Hematopoietic multipotent progenitor cell treated with erythropoietin and hydrocortisone succinate and interleukin-3 and kit ligand, for 15 days (in vitro differentiated cells): ENCODE measurements around the gene FAM117A.

ENCODE experiments used
- DNase-seq: peaks from one replicate; pipeline ENCODE4 v3.0.0-alpha.2; 2015; ENCODE audit warnings: low spot score

The FAM117A gene

GRCh38 chr17:49763735-49764558, at the start of gene FAM117A:
TSS of gene FAM117A (minus strand) at chr17:49764131. CDS start at chr17:49764087, 44 bp downstream.
- peak; percentile 99 for DNase-seq

- no peak for DNase-seq
Observed at GRCh38 chr17:49809056-49809455, 45.1 kb upstream of the FAM117A start.

GRCh38 chr17:49798738-49799137, 34.8 kb upstream of the FAM117A start:
- DNase-seq: no peak

GRCh38 chr17:49798182-49798581, 34.3 kb upstream of the FAM117A start:
- DNase-seq: no peak

- DNase-seq: no peak
Observed at GRCh38 chr17:49795372-49795771, 31.4 kb upstream of the FAM117A start.

GRCh38 chr17:49793309-49793708, 29.4 kb upstream of the FAM117A start:
- no peak for DNase-seq

GRCh38 chr17:49789243-49789578, 25.3 kb upstream of the FAM117A start:
- DNase-seq: no peak

GRCh38 chr17:49788478-49789242, 24.7 kb upstream of the FAM117A start, which contains the start of gene KAT7:
TSS of gene KAT7 (plus strand) at chr17:49788681. CDS start at chr17:49788835, 154 bp downstream.
- DNase-seq: peak; percentile 100

- DNase-seq: no peak
Observed at GRCh38 chr17:49787884-49788477, 24.1 kb upstream of the FAM117A start.

- no peak for DNase-seq
Observed at GRCh38 chr17:49784636-49785035, 20.7 kb upstream of the FAM117A start.

- DNase-seq: peak; percentile 65
Observed at GRCh38 chr17:49783791-49784190, 19.9 kb upstream of the FAM117A start.

- DNase-seq: no peak
Observed at GRCh38 chr17:49783071-49783715, 19.3 kb upstream of the FAM117A start.

GRCh38 chr17:49779739-49780231, 15.9 kb upstream of the FAM117A start:
- DNase-seq: peak; percentile 73

GRCh38 chr17:49779156-49779738, 15.3 kb upstream of the FAM117A start:
- DNase-seq: peak; percentile 86

GRCh38 chr17:49777563-49777962, 13.6 kb upstream of the FAM117A start:
- DNase-seq: no peak

- DNase-seq: peak; percentile 15
Observed at GRCh38 chr17:49776551-49777300, 12.8 kb upstream of the FAM117A start.

- peak; percentile 53 for DNase-seq
Observed at GRCh38 chr17:49775546-49776260, 11.8 kb upstream of the FAM117A start.

GRCh38 chr17:49766918-49767530, 3.1 kb upstream of the FAM117A start:
- DNase-seq: peak; percentile 72

- no peak for DNase-seq
Observed at GRCh38 chr17:49764559-49765180, 739 bp upstream of the FAM117A start.
